SK-N-SH (cell line): ENCODE measurements around the gene NHLH1.

ENCODE experiments used
- CTCF ChIP-seq: fragments of 200-600 bp; sonication (generic); IDR thresholded peaks from 2 replicates; pipeline ENCODE4 v1.6.1; 2017; ENCODE audit warnings: antibody characterized with exemption, mild to moderate bottlenecking, moderate library complexity
- EZH2phosphoT487 ChIP-seq: fragments of 200-600 bp; sonication (generic); IDR thresholded peaks from 2 replicates; pipeline ENCODE4 v1.6.1; 2017; ENCODE audit warnings: low read depth, mixed run types, mild to moderate bottlenecking, antibody characterized with exemption, moderate library complexity, borderline replicate concordance
- RAD21 ChIP-seq: IDR thresholded peaks from 2 replicates; pipeline ENCODE4 v1.6.1; 2012; ENCODE audit warnings: mild to moderate bottlenecking, low read length
- REST ChIP-seq: IDR thresholded peaks from 2 replicates; pipeline ENCODE4 v1.6.1; 2012; ENCODE audit warnings: mild to moderate bottlenecking, low read depth, low read length, moderate library complexity
- SIN3A ChIP-seq: IDR thresholded peaks from 2 replicates; pipeline ENCODE4 v1.6.1; 2012; ENCODE audit warnings: low read depth, mild to moderate bottlenecking, low read length, moderate library complexity, borderline replicate concordance
- SMC3 ChIP-seq: IDR thresholded peaks from 2 replicates; pipeline ENCODE4 v1.6.1; 2012; ENCODE audit warnings: low read depth, low read length, improper control_type of control experiment
- ZBTB33 ChIP-seq: IDR thresholded peaks from 2 replicates; pipeline ENCODE4 v1.4.0; 2012; ENCODE audit warnings: low read depth, borderline replicate concordance

- no peak for TF ChIP-seq ZBTB33
- no peak for TF ChIP-seq CTCF
- no peak for TF ChIP-seq REST
- no peak for TF ChIP-seq EZH2phosphoT487
- no peak for TF ChIP-seq SIN3A
- TF ChIP-seq RAD21 = no peak
- TF ChIP-seq SMC3 = no peak
Measured at GRCh38 chr1:160366731-160367515, at the start of gene NHLH1.
